Calu3 (cell line): ENCODE measurements around the gene NOP14. TPM values are rescaled to one million over a fixed set of nuclear protein-coding genes. Genes with fewer than 3 reads are reported as not detected.
"Not testable (repeated sequence)": the region's sequence is repeated elsewhere in the genome, so short reads cannot be mapped to it uniquely, and the experiment has no call there.

Source experiments
- BruUV-seq: library from RNA; stranded (reverse); fragments of 400-500 nt; replicated peaks from 2 replicates; lab custom pipeline; 2021; lab: Mats Ljungman, UMichigan
- CTCF ChIA-PET: fragments of 300-600 bp; sonication (Branson Sonifier 250); formaldehyde crosslinking; loops from one replicate; lab custom pipeline; 2022; ENCODE audit warnings: antibody characterized with exemption; lab: Charles Lee
- DNase-seq: peaks from one replicate; pipeline ENCODE4 v3.0.0; 2022
- H3K27ac Mint-ChIP-seq: one replicate; pipeline ENCODE4 v1.8.0; 2022; ENCODE audit warnings: mixed read lengths; ENCODE audit not compliant: unreplicated experiment
- H3K27me3 Mint-ChIP-seq: one replicate; pipeline ENCODE4 v1.8.0; 2022; ENCODE audit warnings: mixed read lengths; ENCODE audit not compliant: unreplicated experiment
- H3K36me3 Mint-ChIP-seq: one replicate; pipeline ENCODE4 v1.8.0; 2022; ENCODE audit warnings: mild to moderate bottlenecking, moderate library complexity, mixed read lengths; ENCODE audit not compliant: insufficient read depth, unreplicated experiment
- H3K4me1 Mint-ChIP-seq: one replicate; pipeline ENCODE4 v1.8.0; 2022; ENCODE audit warnings: mild to moderate bottlenecking, low read depth, mixed read lengths; ENCODE audit not compliant: unreplicated experiment
- H3K4me3 Mint-ChIP-seq: one replicate; pipeline ENCODE4 v1.8.0; 2022; ENCODE audit warnings: mild to moderate bottlenecking, low read depth, moderate library complexity, mixed read lengths; ENCODE audit not compliant: unreplicated experiment
- H3K9me3 Mint-ChIP-seq: one replicate; pipeline ENCODE4 v1.8.0; 2022; ENCODE audit warnings: low read depth, mixed read lengths; ENCODE audit not compliant: unreplicated experiment
- CTCF ChIP-seq: fragments of 200-600 bp; IDR thresholded peaks from one replicate; pipeline ENCODE4 v1.8.0; 2022; ENCODE audit warnings: antibody characterized with exemption; ENCODE audit not compliant: unreplicated experiment
- intact Hi-C: fragments of 100-400 bp; cut with micrococcal nuclease; formaldehyde crosslinking; loops from one replicate; pipeline ENCODE4 v1.10.0; 2022; ENCODE audit not compliant: unreplicated experiment
- total RNA-seq: library from RNA; stranded (reverse); gene quantifications from 2 replicates; pipeline ENCODE4 v1.2.3, GENCODE V29; 2022

The NOP14 gene
- total RNA-seq, 1 experiment from 2014 or later: 29.4 TPM

GRCh38 chr4:2918300-2918699, 44.9 kb downstream of the NOP14 start:
- Mint-ChIP-seq H3K36me3 (peaks cover 16% of the 10 kb centered on the region), H3K4me1 (peaks cover 12% of the 10 kb centered on the region)
- H3K27ac Mint-ChIP-seq, intact Hi-C loops, H3K27me3 Mint-ChIP-seq, BruUV-seq, DNase-seq, H3K4me3 Mint-ChIP-seq, H3K9me3 Mint-ChIP-seq, CTCF ChIA-PET: not testable (repeated sequence)

GRCh38 chr4:2916696-2917095, 46.5 kb downstream of the NOP14 start:
- H3K4me1 Mint-ChIP-seq, DNase-seq, H3K9me3 Mint-ChIP-seq, BruUV-seq, CTCF ChIA-PET, H3K4me3 Mint-ChIP-seq, H3K27ac Mint-ChIP-seq, intact Hi-C loops, H3K27me3 Mint-ChIP-seq: not testable (repeated sequence)
- H3K36me3 Mint-ChIP-seq: peaks cover 12% of the 10 kb centered on the region

- no TSS peak for BruUV-seq
- Mint-ChIP-seq H3K36me3 (peaks cover 11% of the 10 kb centered on the region), H3K27ac (no peak overlapping the region), H3K9me3 (peaks cover 4% of the 10 kb centered on the region), H3K4me3 (no peak overlapping the region), H3K27me3 (no peaks in the 10 kb centered on the region), H3K4me1 (no peaks in the 10 kb centered on the region)
- intact Hi-C loops: no loop called here
- CTCF ChIA-PET: no interaction called here
- no peak for TF ChIP-seq CTCF
- DNase-seq: no peak
Observed at GRCh38 chr4:2915789-2916188, 47.4 kb downstream of the NOP14 start.

- H3K36me3 Mint-ChIP-seq: peaks cover 12% of the 10 kb centered on the region
Observed at GRCh38 chr4:2914256-2915126, 48.7 kb downstream of the NOP14 start.

GRCh38 chr4:2913168-2913567, 50.0 kb downstream of the NOP14 start:
- Mint-ChIP-seq H3K4me3 (no peak overlapping the region), H3K27me3 (no peaks in the 10 kb centered on the region), H3K36me3 (peaks cover 13% of the 10 kb centered on the region), H3K9me3 (no peaks in the 10 kb centered on the region), H3K27ac (no peak overlapping the region), H3K4me1 (peaks cover 3% of the 10 kb centered on the region)
- intact Hi-C loops: no loop called here
- no peak for TF ChIP-seq CTCF
- no TSS peak for BruUV-seq
- no peak for DNase-seq
- CTCF ChIA-PET: interaction anchor here (1.1 kb wide), 1 partner anchor 10 kb away, joined by 5 read pairs; no protein-coding TSS in a partner anchor

More at GRCh38 chr4:2914256-2915126, 48.7 kb downstream of the NOP14 start:
- no peaks in the 10 kb centered on the region for H3K9me3 Mint-ChIP-seq
- H3K27ac Mint-ChIP-seq: no peak overlapping the region
- TF ChIP-seq CTCF: no peak
- no TSS peak for BruUV-seq
- no peaks in the 10 kb centered on the region for H3K27me3 Mint-ChIP-seq
- no peaks in the 10 kb centered on the region for H3K4me1 Mint-ChIP-seq
- CTCF ChIA-PET: interaction anchor here (0.6 kb wide), 1 partner anchor 186 kb away, joined by 3 read pairs; no protein-coding TSS in a partner anchor
- H3K4me3 Mint-ChIP-seq: no peak overlapping the region
- DNase-seq: no peak
- intact Hi-C loops: no loop called here
